Effector memory CD4-positive, alpha-beta T cell (primary cell): ENCODE results near the gene ANKRD39.
"Not testable (repeated sequence)": the region's sequence is repeated elsewhere in the genome, so short reads cannot be mapped to it uniquely, and the experiment has no call there.

Experiments used
- DNase-seq, 3 donors: peaks; one replicate each; pipeline ENCODE4 v3.0.0-alpha.2; 2020
- H3K27ac ChIP-seq: 2 replicates; pipeline ENCODE4 v1.7.0; 2013; ENCODE audit warnings: mild to moderate bottlenecking, low read length, moderate library complexity; ENCODE audit not compliant: insufficient read depth, poor library complexity, severe bottlenecking
- H3K27me3 ChIP-seq: replicated peaks from 2 replicates; pipeline ENCODE4 v1.7.0; 2013; ENCODE audit warnings: mild to moderate bottlenecking, low read length; ENCODE audit not compliant: insufficient read depth, control insufficient read depth, poor library complexity, severe bottlenecking
- H3K36me3 ChIP-seq: 2 replicates; pipeline ENCODE4 v1.7.0; 2013; ENCODE audit warnings: mild to moderate bottlenecking, low read length, moderate library complexity; ENCODE audit not compliant: control insufficient read depth, insufficient read depth
- H3K4me1 ChIP-seq: 2 replicates; pipeline ENCODE4 v1.7.0; 2013; ENCODE audit warnings: low read length, mild to moderate bottlenecking; ENCODE audit not compliant: control insufficient read depth, insufficient read depth, poor library complexity, severe bottlenecking
- H3K4me3 ChIP-seq: 2 replicates; pipeline ENCODE4 v1.7.0; 2013; ENCODE audit warnings: low read length, low read depth, mild to moderate bottlenecking; ENCODE audit not compliant: insufficient read depth, poor library complexity, severe bottlenecking
- H3K9me3 ChIP-seq: 2 replicates; pipeline ENCODE4 v1.7.0; 2013; ENCODE audit warnings: mild to moderate bottlenecking, low read length, moderate library complexity; ENCODE audit not compliant: control insufficient read depth

ANKRD39 gene

GRCh38 chr2:96809951-96810782 lies 47.6 kb downstream of the ANKRD39 start:
- peaks cover 9% of the 10 kb centered on the region for H3K36me3 ChIP-seq
- H3K4me1 ChIP-seq = peaks cover 12% of the 10 kb centered on the region
- no peak for DNase-seq
- no peak overlapping the region for H3K27ac ChIP-seq
- H3K4me3 ChIP-seq = no peak overlapping the region
- no peaks in the 10 kb centered on the region for H3K27me3 ChIP-seq
- H3K9me3 ChIP-seq = no peaks in the 10 kb centered on the region

DNA sequence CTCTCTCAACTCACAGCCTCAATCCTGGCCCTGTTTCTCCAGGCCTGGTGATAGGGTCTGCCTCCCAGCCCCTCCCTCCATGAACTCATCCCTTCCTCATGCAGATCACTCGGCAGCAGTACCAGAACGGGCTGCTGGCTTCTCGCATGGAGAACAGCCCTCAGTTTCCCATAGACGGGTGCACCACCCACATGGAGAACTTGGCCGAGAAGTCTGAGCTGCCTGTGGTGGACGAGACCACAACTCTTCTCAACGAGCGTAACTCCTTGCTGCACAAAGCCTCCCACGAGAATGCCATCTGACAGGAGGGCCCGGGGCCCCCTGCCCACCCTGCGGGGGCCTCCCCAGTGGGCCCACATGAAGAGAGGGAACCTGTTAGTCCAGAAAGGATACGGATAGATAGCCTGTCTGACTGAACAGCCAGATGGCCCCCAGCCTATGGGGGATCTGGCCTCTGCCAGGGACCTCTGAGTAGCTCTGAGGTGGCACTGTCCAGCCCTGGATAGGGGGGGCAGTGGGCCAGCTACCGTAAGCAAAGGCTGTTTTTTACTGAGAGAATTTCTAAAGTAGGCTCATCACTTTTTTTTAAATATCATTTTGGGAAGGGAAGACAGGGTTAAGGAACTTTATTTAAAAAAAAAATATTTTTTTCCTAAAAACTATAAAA lies 48.5 kb downstream of the ANKRD39 start:
- Histone ChIP-seq H3K27ac (no peak overlapping the region), H3K27me3 (no peaks in the 10 kb centered on the region), H3K36me3 (peaks cover 9% of the 10 kb centered on the region), H3K4me3 (no peak overlapping the region), H3K9me3 (no peaks in the 10 kb centered on the region), H3K4me1 (peaks cover 12% of the 10 kb centered on the region)
- no peak for DNase-seq

- H3K4me3 ChIP-seq = no peak overlapping the region
- no peaks in the 10 kb centered on the region for H3K27me3 ChIP-seq
- no peak overlapping the region for H3K27ac ChIP-seq
- peaks cover 9% of the 10 kb centered on the region for H3K36me3 ChIP-seq
- no peak for DNase-seq
- peaks cover 12% of the 10 kb centered on the region for H3K4me1 ChIP-seq
- H3K9me3 ChIP-seq = no peaks in the 10 kb centered on the region
These were observed 49.5 kb downstream of the ANKRD39 start for GRCh38 chr2:96808176-96808837.

- peak overlapping the region; percentile 19 for H3K4me3 ChIP-seq
- peak overlapping the region; percentile 47 for H3K27ac ChIP-seq
- peaks cover 15% of the 10 kb centered on the region for H3K4me1 ChIP-seq
- no peaks in the 10 kb centered on the region for H3K9me3 ChIP-seq
- no peaks in the 10 kb centered on the region for H3K27me3 ChIP-seq
- DNase-seq = no peak
- H3K36me3 ChIP-seq = peaks cover 9% of the 10 kb centered on the region
These were observed 50.7 kb downstream of the ANKRD39 start for GRCh38 chr2:96807127-96807471.

DNA sequence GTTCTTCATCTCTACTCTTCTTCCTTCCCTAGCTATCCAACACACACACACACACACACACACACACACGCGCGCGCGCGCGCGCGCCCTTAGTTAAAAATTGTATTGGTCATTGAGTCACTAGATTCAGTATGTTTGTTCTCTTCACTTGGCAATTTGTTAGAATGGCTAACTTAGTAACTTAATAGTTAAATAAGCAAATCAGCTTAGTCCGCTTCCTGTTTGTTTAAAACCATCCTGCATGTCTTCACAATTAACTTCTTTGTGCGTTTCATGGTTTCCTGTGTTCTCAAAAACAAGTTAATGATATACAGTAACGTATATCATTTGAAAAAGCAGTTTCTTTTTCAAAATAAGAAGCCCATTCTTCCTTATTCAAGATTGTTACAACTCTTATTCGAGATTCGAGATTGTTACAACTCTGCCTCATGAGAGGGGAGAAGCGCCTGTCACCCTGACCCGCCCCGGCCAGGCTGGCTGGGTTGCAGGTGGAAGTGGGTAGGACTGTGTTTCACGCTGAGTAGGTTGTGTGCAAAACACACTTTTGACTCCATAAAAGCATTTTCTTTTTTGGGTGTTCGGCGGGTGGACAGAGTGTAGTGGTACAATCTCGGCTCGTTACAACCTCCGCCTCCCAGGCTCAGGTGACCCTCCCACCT lies 51.2 kb downstream of the ANKRD39 start:
- peak in 2 of 3 donors; percentile 18 to 27 for DNase-seq
- Histone ChIP-seq H3K9me3 (no peaks in the 10 kb centered on the region), H3K27me3 (no peaks in the 10 kb centered on the region), H3K36me3 (peaks cover 9% of the 10 kb centered on the region), H3K4me1 (peaks cover 19% of the 10 kb centered on the region), H3K4me3 (peak overlapping the region; percentile 19), H3K27ac (peak overlapping the region; percentile 47)

DNA sequence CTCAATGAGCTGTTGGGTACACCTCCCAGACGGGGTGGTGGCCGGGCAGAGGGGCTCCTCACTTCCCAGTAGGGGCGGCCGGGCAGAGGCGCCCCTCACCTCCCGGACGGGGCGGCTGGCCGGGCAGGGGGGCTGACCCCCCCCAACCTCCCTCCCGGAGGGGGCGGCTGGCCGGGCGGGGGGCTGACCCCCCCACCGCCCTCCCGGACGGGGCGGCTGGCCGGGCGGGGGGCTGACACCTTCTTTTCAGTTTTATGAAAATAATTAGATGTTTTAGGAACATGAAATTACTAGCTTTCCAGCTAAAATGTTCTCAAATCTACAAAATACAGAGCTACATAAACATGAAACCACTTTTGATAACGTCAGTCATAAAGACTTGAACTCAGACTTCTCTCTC lies 51.9 kb downstream of the ANKRD39 start:
- not testable (repeated sequence) for DNase-seq, H3K27me3 ChIP-seq, H3K4me3 ChIP-seq, H3K27ac ChIP-seq, H3K36me3 ChIP-seq, H3K9me3 ChIP-seq
- H3K4me1 ChIP-seq = peaks cover 25% of the 10 kb centered on the region

- no peak for DNase-seq
- H3K27ac ChIP-seq = no peak overlapping the region
- peaks cover 4% of the 10 kb centered on the region for H3K36me3 ChIP-seq
- no peaks in the 10 kb centered on the region for H3K27me3 ChIP-seq
- H3K4me1 ChIP-seq = peaks cover 27% of the 10 kb centered on the region
- H3K9me3 ChIP-seq = no peaks in the 10 kb centered on the region
- H3K4me3 ChIP-seq = no peak overlapping the region
These were observed 52.8 kb downstream of the ANKRD39 start for GRCh38 chr2:96804986-96805385.

- no peak for DNase-seq
- H3K27ac ChIP-seq = no peak overlapping the region
- H3K4me1 ChIP-seq = peaks cover 25% of the 10 kb centered on the region
- H3K27me3 ChIP-seq = no peaks in the 10 kb centered on the region
- no peaks in the 10 kb centered on the region for H3K9me3 ChIP-seq
- H3K36me3 ChIP-seq = peaks cover 6% of the 10 kb centered on the region
- H3K4me3 ChIP-seq = no peak overlapping the region
These were observed 55.1 kb downstream of the ANKRD39 start for GRCh38 chr2:96802721-96803120.

- Histone ChIP-seq H3K9me3 (no peaks in the 10 kb centered on the region), H3K36me3 (peaks cover 6% of the 10 kb centered on the region), H3K4me1 (peaks cover 19% of the 10 kb centered on the region), H3K4me3 (no peak overlapping the region), H3K27ac (no peak overlapping the region), H3K27me3 (no peaks in the 10 kb centered on the region)
- DNase-seq = no peak
These were observed 55.8 kb downstream of the ANKRD39 start for GRCh38 chr2:96801786-96802595.
